CD8-positive, alpha-beta memory T cell (primary cell): ENCODE results near the gene CPPED1. TPM values are rescaled to one million over a fixed set of nuclear protein-coding genes. Genes with fewer than 3 reads are reported as not detected.
A peak's percentile ranks its signal among the peaks of the same experiment; 100 is the strongest.

Source experiments
- CTCF ChIA-PET: fragments of 350-600 bp; sonication (Branson Sonifier 250); formaldehyde crosslinking; loops from one replicate; lab custom pipeline; 2021; ENCODE audit warnings: antibody characterized with exemption; lab: Charles Lee
- POLR2A ChIA-PET: fragments of 350-600 bp; sonication (Branson Sonifier 250); formaldehyde crosslinking; loops from one replicate; lab custom pipeline; 2021; ENCODE audit warnings: antibody characterized with exemption; lab: Charles Lee
- DNase-seq, 5 donors: peaks; one replicate each; pipeline versions ENCODE4 v3.0.0 to v3.0.0-alpha.2; 2020 to 2022; ENCODE audit warnings: mixed read lengths in 1 of 5
- H3K27ac ChIP-seq: one replicate; pipeline ENCODE4 v1.7.0; 2013; ENCODE audit warnings: low read depth, mild to moderate bottlenecking, low read length, moderate library complexity
- H3K27me3 ChIP-seq: 2 replicates; pipeline ENCODE4 v1.7.0; 2013; ENCODE audit warnings: low read length, mild to moderate bottlenecking; ENCODE audit not compliant: insufficient read depth, poor library complexity, severe bottlenecking
- H3K36me3 ChIP-seq: 2 replicates; pipeline ENCODE4 v1.7.0; 2013; ENCODE audit warnings: mild to moderate bottlenecking, low read length, moderate library complexity; ENCODE audit not compliant: insufficient read depth
- H3K4me1 ChIP-seq: 2 replicates; pipeline ENCODE4 v1.7.0; 2013; ENCODE audit warnings: mild to moderate bottlenecking, low read length, moderate library complexity; ENCODE audit not compliant: insufficient read depth
- H3K4me3 ChIP-seq: 2 replicates; pipeline ENCODE4 v1.7.0; 2013; ENCODE audit warnings: mild to moderate bottlenecking, low read length
- H3K9me3 ChIP-seq: 2 replicates; pipeline ENCODE4 v1.7.0; 2013; ENCODE audit warnings: mild to moderate bottlenecking, low read length
- H3K27ac Mint-ChIP-seq, 8 donors: one replicate each; pipeline ENCODE4 v1.8.0; 2020 to 2021; ENCODE audit warnings: mixed read lengths in 8 of 8, mild to moderate bottlenecking in 6 of 8, inconsistent platforms in 3 of 8, moderate library complexity in 3 of 8
- H3K27me3 Mint-ChIP-seq, 2 donors: one replicate each; pipeline ENCODE4 v1.8.0; 2020 to 2021; ENCODE audit warnings: mixed read lengths in 2 of 2, mild to moderate bottlenecking in 1 of 2, moderate library complexity in 1 of 2
- H3K36me3 Mint-ChIP-seq, 3 donors: one replicate each; pipeline ENCODE4 v1.8.0; 2020 to 2021; ENCODE audit warnings: mixed read lengths in 3 of 3, inconsistent platforms in 1 of 3, mild to moderate bottlenecking in 1 of 3
- H3K4me1 Mint-ChIP-seq, 3 donors: one replicate each; pipeline ENCODE4 v1.8.0; 2020 to 2021; ENCODE audit warnings: mixed read lengths in 3 of 3, inconsistent platforms in 1 of 3, mild to moderate bottlenecking in 1 of 3
- H3K4me3 Mint-ChIP-seq, 7 donors: one replicate each; pipeline ENCODE4 v1.8.0; 2020 to 2021; ENCODE audit warnings: mixed read lengths in 7 of 7, mild to moderate bottlenecking in 6 of 7, moderate library complexity in 4 of 7, inconsistent platforms in 2 of 7
- H3K9me3 Mint-ChIP-seq, 5 donors: one replicate each; pipeline ENCODE4 v1.8.0; 2020 to 2022; ENCODE audit warnings: mixed read lengths in 5 of 5, mild to moderate bottlenecking in 3 of 5, moderate library complexity in 2 of 5, inconsistent platforms in 1 of 5
- polyA plus RNA-seq: library from polyadenylated mRNA; unstranded; fragments of 300-500 nt; fragmentation: Illumina TruSeq; gene quantifications from one replicate; pipeline ENCODE4 v1.2.3, GENCODE V29; 2021
- total RNA-seq, 2 experiments: library from RNA; stranded (reverse); gene quantifications; one replicate each; pipeline ENCODE4 v1.2.3, GENCODE V29; 2021

CPPED1 gene
- total and polyA plus RNA-seq, 3 experiments from 2014 or later, result 5.2 to 9.8 (median 7.3) TPM

GRCh38 chr16:12659871-12660270 lies 143.8 kb downstream of the CPPED1 start:
- Mint-ChIP-seq H3K27me3 (no peaks in the 10 kb centered on the region), H3K4me3 (no peak overlapping the region), H3K27ac (no peak overlapping the region), H3K4me1 (peaks cover 0 to 3% (median 0%) of the 10 kb centered on the region in 3 donors), H3K9me3 (peaks cover 10 to 49% (median 19%) of the 10 kb centered on the region in 5 donors), H3K36me3 (peaks cover 22 to 51% (median 24%) of the 10 kb centered on the region in 3 donors)
- POLR2A ChIA-PET, result no interaction called here
- no peaks in the 10 kb centered on the region for H3K4me1 ChIP-seq
- H3K36me3 ChIP-seq, result no peaks in the 10 kb centered on the region
- no peak overlapping the region for H3K27ac ChIP-seq
- CTCF ChIA-PET, result no interaction called here
- H3K9me3 ChIP-seq, result no peaks in the 10 kb centered on the region
- no peaks in the 10 kb centered on the region for H3K27me3 ChIP-seq
- no peak for DNase-seq
- H3K4me3 ChIP-seq, result no peak overlapping the region

GRCh38 chr16:12658506-12658905 lies 145.2 kb downstream of the CPPED1 start:
- Mint-ChIP-seq H3K9me3 (peaks cover 10 to 40% (median 18%) of the 10 kb centered on the region in 5 donors), H3K27me3 (peaks cover 0 to 2% of the 10 kb centered on the region in 2 donors), H3K4me1 (peaks cover 0 to 3% (median 0%) of the 10 kb centered on the region in 3 donors), H3K4me3 (no peak overlapping the region), H3K36me3 (peaks cover 10 to 39% (median 15%) of the 10 kb centered on the region in 3 donors), H3K27ac (no peak overlapping the region)
- CTCF ChIA-PET, result no interaction called here
- Histone ChIP-seq H3K4me3 (no peak overlapping the region), H3K9me3 (no peaks in the 10 kb centered on the region), H3K4me1 (no peaks in the 10 kb centered on the region), H3K27ac (no peak overlapping the region), H3K27me3 (no peaks in the 10 kb centered on the region), H3K36me3 (no peaks in the 10 kb centered on the region)
- DNase-seq, result no peak
- POLR2A ChIA-PET, result no interaction called here

GRCh38 chr16:12655537-12655936 lies 148.2 kb downstream of the CPPED1 start:
- H3K27me3 Mint-ChIP-seq, result peaks cover 0 to 3% of the 10 kb centered on the region in 2 donors
- Histone ChIP-seq H3K36me3 (no peaks in the 10 kb centered on the region), H3K9me3 (no peaks in the 10 kb centered on the region), H3K4me1 (no peaks in the 10 kb centered on the region), H3K27ac (no peak overlapping the region), H3K27me3 (no peaks in the 10 kb centered on the region), H3K4me3 (no peak overlapping the region)
- ChIA-PET CTCF (no interaction called here), POLR2A (no interaction called here)
- H3K27ac Mint-ChIP-seq, result peak overlapping the region in 1 of 8 donors; percentile 79
- peaks cover 0 to 3% (median 0%) of the 10 kb centered on the region in 3 donors for H3K4me1 Mint-ChIP-seq
- peaks cover 1 to 19% (median 1%) of the 10 kb centered on the region in 3 donors for H3K36me3 Mint-ChIP-seq
- DNase-seq, result no peak
- H3K4me3 Mint-ChIP-seq, result no peak overlapping the region
- H3K9me3 Mint-ChIP-seq, result peaks cover 7 to 30% (median 16%) of the 10 kb centered on the region in 5 donors

GRCh38 chr16:12653820-12654392 lies 149.8 kb downstream of the CPPED1 start:
- no peak overlapping the region for H3K4me3 ChIP-seq
- H3K9me3 ChIP-seq, result no peaks in the 10 kb centered on the region
- peaks cover under 1 to 3% of the 10 kb centered on the region in 2 donors for H3K27me3 Mint-ChIP-seq
- H3K36me3 Mint-ChIP-seq, result peaks cover 0 to 7% (median 1%) of the 10 kb centered on the region in 3 donors
- no peaks in the 10 kb centered on the region for H3K4me1 ChIP-seq
- DNase-seq, result no peak
- H3K27ac ChIP-seq, result no peak overlapping the region
- ChIA-PET CTCF (no interaction called here), POLR2A (no interaction called here)
- H3K9me3 Mint-ChIP-seq, result peaks cover 7 to 23% (median 13%) of the 10 kb centered on the region in 5 donors
- H3K4me3 Mint-ChIP-seq, result peak overlapping the region in 1 of 7 donors; percentile 79
- no peak overlapping the region for H3K27ac Mint-ChIP-seq
- H3K27me3 ChIP-seq, result no peaks in the 10 kb centered on the region
- no peaks in the 10 kb centered on the region for H3K36me3 ChIP-seq
- H3K4me1 Mint-ChIP-seq, result peaks cover 0 to 3% (median 0%) of the 10 kb centered on the region in 3 donors

- ChIA-PET CTCF (no interaction called here), POLR2A (no interaction called here)
- Histone ChIP-seq H3K4me3 (no peak overlapping the region), H3K9me3 (no peaks in the 10 kb centered on the region), H3K4me1 (no peaks in the 10 kb centered on the region), H3K27me3 (no peaks in the 10 kb centered on the region), H3K36me3 (no peaks in the 10 kb centered on the region), H3K27ac (no peak overlapping the region)
- no peak for DNase-seq
- peaks cover 3 to 6% of the 10 kb centered on the region in 2 donors for H3K27me3 Mint-ChIP-seq
- peaks cover under 1 to 3% (median under 1%) of the 10 kb centered on the region in 3 donors for H3K4me1 Mint-ChIP-seq
- H3K27ac Mint-ChIP-seq, result no peak overlapping the region
- no peak overlapping the region for H3K4me3 Mint-ChIP-seq
- no peaks in the 10 kb centered on the region for H3K36me3 Mint-ChIP-seq
- H3K9me3 Mint-ChIP-seq, result peaks cover 3 to 19% (median 5%) of the 10 kb centered on the region in 5 donors
Observed at GRCh38 chr16:12652924-12653323, 150.8 kb downstream of the CPPED1 start.

GRCh38 chr16:12651765-12652512 lies 151.7 kb downstream of the CPPED1 start:
- no peak overlapping the region for H3K4me3 ChIP-seq
- H3K27ac ChIP-seq, result no peak overlapping the region
- no peaks in the 10 kb centered on the region for H3K9me3 ChIP-seq
- H3K36me3 ChIP-seq, result no peaks in the 10 kb centered on the region
- DNase-seq, result no peak
- Mint-ChIP-seq H3K27ac (no peak overlapping the region), H3K4me3 (no peak overlapping the region), H3K4me1 (peaks cover 7 to 10% (median 9%) of the 10 kb centered on the region in 3 donors), H3K9me3 (peaks cover 0 to 12% (median 1%) of the 10 kb centered on the region in 5 donors), H3K27me3 (peaks cover 6 to 10% of the 10 kb centered on the region in 2 donors), H3K36me3 (no peaks in the 10 kb centered on the region)
- ChIA-PET CTCF (no interaction called here), POLR2A (no interaction called here)
- H3K27me3 ChIP-seq, result no peaks in the 10 kb centered on the region
- peaks cover under 1% of the 10 kb centered on the region for H3K4me1 ChIP-seq

- POLR2A ChIA-PET, result no interaction called here
- CTCF ChIA-PET, result no interaction called here
- Mint-ChIP-seq H3K9me3 (peaks cover 0 to 2% (median 1%) of the 10 kb centered on the region in 5 donors), H3K4me1 (peaks cover 14 to 20% (median 17%) of the 10 kb centered on the region in 3 donors), H3K27me3 (peaks cover 6 to 10% of the 10 kb centered on the region in 2 donors), H3K4me3 (no peak overlapping the region), H3K27ac (no peak overlapping the region), H3K36me3 (no peaks in the 10 kb centered on the region)
- DNase-seq, result no peak
- peaks cover 5% of the 10 kb centered on the region for H3K4me1 ChIP-seq
- H3K9me3 ChIP-seq, result no peaks in the 10 kb centered on the region
- no peak overlapping the region for H3K27ac ChIP-seq
- H3K4me3 ChIP-seq, result no peak overlapping the region
- no peaks in the 10 kb centered on the region for H3K27me3 ChIP-seq
- H3K36me3 ChIP-seq, result no peaks in the 10 kb centered on the region
Observed at GRCh38 chr16:12649356-12649755, 154.3 kb downstream of the CPPED1 start.
